Measurements from ENCODE around the gene EMC8.

GRCh38 chr16:85809645-85810044 is 10.3 kb upstream of the EMC8 start:
- TF ChIP-seq CTCF (optimal IDR thresholded peaks at IDR 0.05 in 1 of 3, IDR thresholded peaks at IDR 0.05 in 1 of 3, conservative IDR thresholded peaks at IDR 0.05 in 1 of 3; ENCODE audit: extremely low read depth in 1 of 3, insufficient read depth in 2 of 3, low read length in 3 of 3) (no peak), EZH2 (IDR thresholded peaks at IDR 0.05; ENCODE audit: low read length) (no peak)
